Glomerular endothelial cell (primary cell): ENCODE results near the gene PLD3. TPM values are rescaled to one million over a fixed set of nuclear protein-coding genes. Genes with fewer than 3 reads are reported as not detected.
"Not testable (repeated sequence)": the region's sequence is repeated elsewhere in the genome, so short reads cannot be mapped to it uniquely, and the experiment has no call there.

ENCODE experiments used
- DNase-seq: peaks from one replicate; pipeline ENCODE4 v3.0.0-alpha.2; 2011; ENCODE audit warnings: low read depth, low spot score; ENCODE audit errors: extremely low read depth
- total RNA-seq: library from RNA; depleted of rRNA; stranded (reverse); fragments of >200 nt; gene quantifications from 2 replicates; pipeline ENCODE4 v1.2.3, GENCODE V29; 2015

PLD3 gene
- total RNA-seq, 1 donor from 2014 or later, result 505 TPM

- DNase-seq, result no peak
Measured at GRCh38 chr19:40362160-40362559, 13.7 kb downstream of the PLD3 start.

GRCh38 chr19:40363069-40363468 is 14.6 kb downstream of the PLD3 start:
- no peak for DNase-seq

GRCh38 chr19:40365010-40365409 is 16.5 kb downstream of the PLD3 start:
- DNase-seq, result no peak

- no peak for DNase-seq
Measured at GRCh38 chr19:40365613-40366401, 17.3 kb downstream of the PLD3 start.

GRCh38 chr19:40366697-40367561 is 18.4 kb downstream of the PLD3 start:
- no peak for DNase-seq

GRCh38 chr19:40367577-40368434 is 19.3 kb downstream of the PLD3 start:
- DNase-seq, result no peak

GRCh38 chr19:40369797-40370196 is 21.3 kb downstream of the PLD3 start:
- DNase-seq, result no peak

GRCh38 chr19:40370253-40370652 is 21.8 kb downstream of the PLD3 start:
- not testable (repeated sequence) for DNase-seq

GRCh38 chr19:40370997-40371801 is 22.7 kb downstream of the PLD3 start:
- no peak for DNase-seq

GRCh38 chr19:40371802-40372122 is 23.3 kb downstream of the PLD3 start:
- DNase-seq, result no peak

GRCh38 chr19:40374084-40374483 is 25.6 kb downstream of the PLD3 start:
- no peak for DNase-seq

GRCh38 chr19:40376286-40376862 is 27.9 kb downstream of the PLD3 start:
- DNase-seq, result no peak

GRCh38 chr19:40377876-40378385 is 29.4 kb downstream of the PLD3 start:
- DNase-seq, result no peak

GRCh38 chr19:40378509-40378908 is 30.0 kb downstream of the PLD3 start:
- no peak for DNase-seq

- no peak for DNase-seq
Measured at GRCh38 chr19:40379446-40380198, 31.1 kb downstream of the PLD3 start.

- DNase-seq, result no peak
Measured at GRCh38 chr19:40380199-40381037, 31.9 kb downstream of the PLD3 start.

GRCh38 chr19:40381321-40381720 is 32.8 kb downstream of the PLD3 start:
- no peak for DNase-seq

GRCh38 chr19:40383668-40384248 is 35.3 kb downstream of the PLD3 start:
- DNase-seq, result no peak
